Stimulated activated CD8-positive, alpha-beta memory T cell treated with anti-CD3 and anti-CD28 coated beads, Interleukin-12 subunit alpha, Interleukin-12 subunit beta, amount 100 ng/mL, for 24 hours (primary cell): Measurements from ENCODE around the gene SLC12A5.
"Not testable (repeated sequence)": the region's sequence is repeated elsewhere in the genome, so short reads cannot be mapped to it uniquely, and the experiment has no call there.

Experiments
- DNase-seq: peaks from one replicate; pipeline ENCODE4 v3.0.0-alpha.2; 2020; ENCODE audit errors: extremely low read depth

The SLC12A5 gene

GRCh38 chr20:46077642-46078305 is 48.8 kb downstream of the SLC12A5 start:
- no peak for DNase-seq

- no peak for DNase-seq
These were observed 49.9 kb downstream of the SLC12A5 start for GRCh38 chr20:46078954-46079353.

- no peak for DNase-seq
These were observed 52.1 kb downstream of the SLC12A5 start for GRCh38 chr20:46081074-46081473.

- DNase-seq, result no peak
These were observed 54.1 kb downstream of the SLC12A5 start for GRCh38 chr20:46083101-46083500.

- no peak for DNase-seq
These were observed 54.6 kb downstream of the SLC12A5 start for GRCh38 chr20:46083531-46084061.

GRCh38 chr20:46084805-46085178 is 55.8 kb downstream of the SLC12A5 start:
- DNase-seq, result no peak

- DNase-seq, result no peak
These were observed 56.3 kb downstream of the SLC12A5 start for GRCh38 chr20:46085179-46085851.

- no peak for DNase-seq
These were observed 58.1 kb downstream of the SLC12A5 start for GRCh38 chr20:46087161-46087560.

- no peak for DNase-seq
These were observed 59.6 kb downstream of the SLC12A5 start for GRCh38 chr20:46088409-46089166.

- DNase-seq, result peak; percentile 14
These were observed 60.1 kb downstream of the SLC12A5 start for GRCh38 chr20:46089167-46089416.

GRCh38 chr20:46089417-46090388 is 60.7 kb downstream of the SLC12A5 start, which contains the start of gene NCOA5:
NCOA5 (minus strand) TSS chr20:46089962; CDS start chr20:46079424, 10,538 bp downstream.
- DNase-seq, result peak; percentile 86

GRCh38 chr20:46091622-46092535 is 62.9 kb downstream of the SLC12A5 start:
- not testable (repeated sequence) for DNase-seq

- no peak for DNase-seq
These were observed 64.5 kb downstream of the SLC12A5 start for GRCh38 chr20:46093531-46093930.

- DNase-seq, result no peak
These were observed 70.7 kb downstream of the SLC12A5 start for GRCh38 chr20:46099491-46100287.

GRCh38 chr20:46100444-46100843 is 71.4 kb downstream of the SLC12A5 start:
- DNase-seq, result not testable (repeated sequence)

GRCh38 chr20:46100988-46101387 is 72.0 kb downstream of the SLC12A5 start:
- no peak for DNase-seq

GRCh38 chr20:46101957-46102356 is 72.9 kb downstream of the SLC12A5 start:
- DNase-seq, result no peak

GRCh38 chr20:46102940-46103339 is 73.9 kb downstream of the SLC12A5 start:
- no peak for DNase-seq

- no peak for DNase-seq
These were observed 75.2 kb downstream of the SLC12A5 start for GRCh38 chr20:46104262-46104661.

- DNase-seq, result no peak
These were observed 78.0 kb downstream of the SLC12A5 start for GRCh38 chr20:46107061-46107460.
